Caco-2 (cell line): Measurements from ENCODE around the gene ABCD1. TPM values are rescaled to one million over a fixed set of nuclear protein-coding genes. Genes with fewer than 3 reads are reported as not detected.

Experiments
- BruUV-seq: library from RNA; stranded (reverse); fragments of 400-500 nt; replicated peaks from 2 replicates; lab custom pipeline; 2021; lab: Mats Ljungman, UMichigan
- CTCF ChIA-PET: fragments of 300-600 bp; sonication (Branson Sonifier 250); formaldehyde crosslinking; loops from one replicate; lab custom pipeline; 2022; ENCODE audit warnings: antibody characterized with exemption; lab: Charles Lee
- POLR2A ChIA-PET: fragments of 300-600 bp; sonication (Branson Sonifier 250); formaldehyde crosslinking; loops from one replicate; lab custom pipeline; 2022; ENCODE audit warnings: antibody characterized with exemption; lab: Charles Lee
- DNase-seq, 2 experiments: peaks; one replicate each; pipeline versions ENCODE4 v3.0.0 to v3.0.0-alpha.2; 2020 to 2022
- H3K27me3 ChIP-seq: replicated peaks from 2 replicates; pipeline ENCODE4 v1.6.0; 2011; ENCODE audit warnings: low read length; ENCODE audit not compliant: control insufficient read depth, insufficient read depth
- H3K36me3 ChIP-seq: 2 replicates; pipeline ENCODE4 v1.5.1; 2011; ENCODE audit warnings: low read length; ENCODE audit not compliant: control insufficient read depth, insufficient read depth
- H3K4me1 ChIP-seq: fragments of 250-450 bp; sonication (Bioruptor Pico); 2 replicates; pipeline ENCODE4 v1.5.1; 2020; ENCODE audit warnings: mild to moderate bottlenecking
- H3K4me3 ChIP-seq: 2 replicates; pipeline ENCODE4 v1.5.1; 2011; ENCODE audit warnings: low read depth, mild to moderate bottlenecking, control low read depth, low read length
- H3K9me3 ChIP-seq: fragments of 250-450 bp; sonication (Bioruptor Pico); 2 replicates; pipeline ENCODE4 v1.5.1; 2020; ENCODE audit warnings: mild to moderate bottlenecking, moderate library complexity
- H3K27ac Mint-ChIP-seq: one replicate; pipeline ENCODE4 v1.8.0; 2022; ENCODE audit warnings: mixed read lengths; ENCODE audit not compliant: unreplicated experiment
- H3K27me3 Mint-ChIP-seq: one replicate; pipeline ENCODE4 v1.8.0; 2022; ENCODE audit warnings: mixed read lengths; ENCODE audit not compliant: insufficient read depth, unreplicated experiment
- H3K36me3 Mint-ChIP-seq: one replicate; pipeline ENCODE4 v1.8.0; 2022; ENCODE audit warnings: mild to moderate bottlenecking, mixed read lengths; ENCODE audit not compliant: insufficient read depth, unreplicated experiment
- H3K4me1 Mint-ChIP-seq: one replicate; pipeline ENCODE4 v1.8.0; 2022; ENCODE audit warnings: low read depth, mixed read lengths; ENCODE audit not compliant: unreplicated experiment
- H3K4me3 Mint-ChIP-seq: one replicate; pipeline ENCODE4 v1.8.0; 2022; ENCODE audit warnings: mild to moderate bottlenecking, moderate library complexity, mixed read lengths; ENCODE audit not compliant: unreplicated experiment
- H3K9me3 Mint-ChIP-seq: one replicate; pipeline ENCODE4 v1.8.0; 2022; ENCODE audit warnings: mixed read lengths; ENCODE audit not compliant: unreplicated experiment
- intact Hi-C: fragments of 100-400 bp; cut with micrococcal nuclease; formaldehyde crosslinking; loops from one replicate; pipeline ENCODE4 v1.10.0; 2022; ENCODE audit not compliant: unreplicated experiment
- total RNA-seq: library from RNA; stranded (reverse); gene quantifications from 2 replicates; pipeline ENCODE4 v1.2.3, GENCODE V29; 2022
- TF ChIP-seq, protein P1 (sequence below), 2 experiments: fragments of 200-600 bp in 1 of 2; IDR thresholded peaks; 1 replicate in 1 of 2; 2 replicates in 1 of 2; pipeline versions ENCODE4 v1.5.1 to v1.8.0; 2011 to 2022; ENCODE audit warnings: antibody characterized with exemption in 1 of 2, control low read depth in 1 of 2, inconsistent platforms in 1 of 2, low read depth in 1 of 2, low read length in 1 of 2, mild to moderate bottlenecking in 1 of 2, moderate library complexity in 1 of 2; ENCODE audit not compliant: insufficient read depth in 1 of 2, severe bottlenecking in 1 of 2, unreplicated experiment in 1 of 2

The ABCD1 gene
- total RNA-seq, 1 experiment from 2014 or later: 4.3 TPM

DNA sequence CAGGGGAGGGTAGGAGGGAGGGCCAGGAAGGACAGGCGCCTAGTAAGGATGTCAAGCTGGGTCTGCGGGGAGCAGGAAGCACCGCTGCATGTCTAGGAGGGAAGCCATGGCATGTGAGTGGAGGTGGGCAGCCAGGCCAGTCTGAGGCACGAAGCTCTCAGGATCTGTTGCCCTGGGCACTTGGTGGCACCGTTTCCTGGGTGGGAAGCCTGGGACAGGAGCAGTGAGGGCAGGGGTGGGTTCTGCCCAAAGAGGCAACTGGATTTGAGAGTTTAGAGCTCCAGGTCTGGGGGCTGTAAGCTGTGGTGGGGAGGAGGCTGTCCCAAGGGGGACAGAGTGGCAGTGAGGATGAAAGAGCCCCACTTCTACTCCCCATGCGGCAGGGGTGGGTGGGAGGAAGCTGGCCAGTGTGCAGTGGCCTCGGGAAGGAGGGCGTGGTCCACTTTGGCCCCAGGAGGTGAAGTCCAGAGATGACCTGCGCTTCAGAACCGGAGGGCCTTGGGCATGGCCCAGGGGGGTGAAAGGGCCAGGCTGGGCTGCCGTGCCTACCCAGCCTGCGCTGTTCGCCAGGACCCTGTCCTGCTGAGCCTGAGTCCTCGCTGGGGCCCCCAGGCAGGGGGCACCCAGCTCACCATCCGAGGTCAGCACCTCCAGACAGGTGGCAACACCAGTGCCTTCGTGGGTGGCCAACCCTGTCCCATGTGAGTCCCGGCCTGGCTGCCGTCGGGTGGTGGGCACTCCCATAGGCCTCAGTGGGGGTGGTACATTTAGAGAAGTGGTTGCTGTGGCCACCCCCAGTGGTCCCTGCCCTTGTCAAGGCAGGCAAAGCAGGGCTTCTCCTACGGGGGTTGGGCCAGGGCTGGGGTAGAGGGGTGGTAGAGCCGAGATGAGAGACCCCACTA is 47.9 kb downstream of the ABCD1 start:
- Histone ChIP-seq H3K9me3 (no peaks in the 10 kb centered on the region), H3K4me1 (no peaks in the 10 kb centered on the region), H3K4me3 (no peak overlapping the region), H3K27me3 (no peaks in the 10 kb centered on the region), H3K36me3 (no peaks in the 10 kb centered on the region)
- Mint-ChIP-seq H3K36me3 (no peaks in the 10 kb centered on the region), H3K27me3 (no peaks in the 10 kb centered on the region), H3K27ac (no peak overlapping the region), H3K4me1 (no peaks in the 10 kb centered on the region), H3K9me3 (no peaks in the 10 kb centered on the region), H3K4me3 (no peak overlapping the region)
- ChIA-PET CTCF (no interaction called here), POLR2A (no interaction called here)
- peak in 1 of 2 experiments; percentile 16 for DNase-seq
- no TSS peak for BruUV-seq
- TF ChIP-seq, protein P1, sequence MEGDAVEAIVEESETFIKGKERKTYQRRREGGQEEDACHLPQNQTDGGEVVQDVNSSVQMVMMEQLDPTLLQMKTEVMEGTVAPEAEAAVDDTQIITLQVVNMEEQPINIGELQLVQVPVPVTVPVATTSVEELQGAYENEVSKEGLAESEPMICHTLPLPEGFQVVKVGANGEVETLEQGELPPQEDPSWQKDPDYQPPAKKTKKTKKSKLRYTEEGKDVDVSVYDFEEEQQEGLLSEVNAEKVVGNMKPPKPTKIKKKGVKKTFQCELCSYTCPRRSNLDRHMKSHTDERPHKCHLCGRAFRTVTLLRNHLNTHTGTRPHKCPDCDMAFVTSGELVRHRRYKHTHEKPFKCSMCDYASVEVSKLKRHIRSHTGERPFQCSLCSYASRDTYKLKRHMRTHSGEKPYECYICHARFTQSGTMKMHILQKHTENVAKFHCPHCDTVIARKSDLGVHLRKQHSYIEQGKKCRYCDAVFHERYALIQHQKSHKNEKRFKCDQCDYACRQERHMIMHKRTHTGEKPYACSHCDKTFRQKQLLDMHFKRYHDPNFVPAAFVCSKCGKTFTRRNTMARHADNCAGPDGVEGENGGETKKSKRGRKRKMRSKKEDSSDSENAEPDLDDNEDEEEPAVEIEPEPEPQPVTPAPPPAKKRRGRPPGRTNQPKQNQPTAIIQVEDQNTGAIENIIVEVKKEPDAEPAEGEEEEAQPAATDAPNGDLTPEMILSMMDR (IDR thresholded peaks at IDR 0.05; ENCODE audit: insufficient read depth in 1 of 2, low read depth in 1 of 2, low read length in 1 of 2, severe bottlenecking in 1 of 2, unreplicated experiment in 1 of 2): no peak
- intact Hi-C loops: no loop called here

DNA sequence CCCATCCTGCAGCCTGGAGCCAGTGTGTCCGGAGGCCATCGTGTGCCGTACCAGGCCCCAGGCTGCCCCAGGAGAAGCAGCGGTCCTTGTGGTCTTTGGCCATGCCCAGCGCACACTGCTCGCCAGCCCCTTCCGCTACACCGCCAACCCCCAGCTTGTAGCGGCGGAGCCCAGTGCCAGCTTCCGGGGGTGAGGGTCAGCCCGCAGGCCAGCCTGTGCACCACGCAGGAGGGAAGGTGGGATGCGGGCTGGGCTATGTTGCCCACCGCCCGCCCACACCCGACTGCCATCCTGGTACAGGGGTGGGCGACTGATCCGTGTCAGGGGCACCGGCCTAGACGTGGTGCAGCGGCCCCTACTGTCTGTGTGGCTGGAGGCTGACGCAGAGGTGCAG is 48.6 kb downstream of the ABCD1 start:
- Histone ChIP-seq H3K4me3 (no peak overlapping the region), H3K27me3 (no peaks in the 10 kb centered on the region), H3K9me3 (no peaks in the 10 kb centered on the region), H3K36me3 (no peaks in the 10 kb centered on the region), H3K4me1 (no peaks in the 10 kb centered on the region)
- Mint-ChIP-seq H3K4me1 (no peaks in the 10 kb centered on the region), H3K36me3 (no peaks in the 10 kb centered on the region), H3K27me3 (no peaks in the 10 kb centered on the region), H3K27ac (no peak overlapping the region), H3K4me3 (no peak overlapping the region), H3K9me3 (no peaks in the 10 kb centered on the region)
- BruUV-seq: no TSS peak
- ChIA-PET CTCF (no interaction called here), POLR2A (no interaction called here)
- intact Hi-C loops: no loop called here
- peak in 1 of 2 experiments; percentile 22 for DNase-seq
- TF ChIP-seq, protein P1 (IDR thresholded peaks at IDR 0.05; ENCODE audit: insufficient read depth in 1 of 2, low read depth in 1 of 2, low read length in 1 of 2, severe bottlenecking in 1 of 2, unreplicated experiment in 1 of 2): no peak

DNA sequence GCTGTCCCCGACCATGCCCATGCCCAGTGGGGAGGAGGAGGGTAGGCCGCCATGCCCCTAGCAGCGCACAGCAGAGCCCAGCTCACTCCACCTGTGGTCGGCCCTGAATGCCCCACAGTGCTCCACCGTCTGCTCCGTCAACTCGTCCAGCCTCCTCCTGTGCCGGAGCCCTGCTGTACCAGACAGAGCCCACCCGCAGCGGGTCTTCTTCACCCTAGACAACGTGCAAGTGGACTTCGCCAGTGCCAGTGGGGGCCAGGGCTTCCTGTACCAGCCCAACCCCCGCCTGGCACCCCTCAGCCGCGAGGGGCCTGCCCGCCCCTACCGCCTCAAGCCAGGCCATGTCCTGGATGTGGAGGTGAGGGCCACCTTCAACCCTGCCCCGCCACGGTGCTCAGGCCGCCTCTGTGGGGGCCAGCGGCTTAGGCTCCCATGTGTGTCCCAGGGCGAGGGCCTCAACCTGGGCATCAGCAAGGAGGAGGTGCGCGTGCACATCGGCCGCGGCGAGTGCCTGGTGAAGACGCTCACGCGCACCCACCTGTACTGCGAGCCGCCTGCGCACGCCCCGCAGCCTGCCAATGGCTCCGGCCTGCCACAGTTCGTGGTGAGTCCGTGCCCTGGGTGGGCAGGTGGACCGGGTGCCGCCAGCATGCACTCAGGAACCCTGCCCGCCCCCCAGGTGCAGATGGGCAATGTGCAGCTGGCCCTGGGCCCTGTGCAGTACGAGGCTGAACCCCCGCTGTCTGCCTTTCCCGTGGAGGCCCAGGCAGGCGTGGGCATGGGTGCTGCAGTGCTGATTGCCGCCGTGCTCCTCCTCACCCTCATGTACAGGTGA is 49.3 kb downstream of the ABCD1 start:
- no peak for DNase-seq
- H3K4me1 Mint-ChIP-seq: no peaks in the 10 kb centered on the region
- BruUV-seq: no TSS peak
- ChIA-PET POLR2A (no interaction called here), CTCF (no interaction called here)
- no peaks in the 10 kb centered on the region for H3K9me3 ChIP-seq
- no peaks in the 10 kb centered on the region for H3K9me3 Mint-ChIP-seq
- intact Hi-C loops: no loop called here
- no peak overlapping the region for H3K4me3 ChIP-seq
- TF ChIP-seq, protein P1 (IDR thresholded peaks at IDR 0.05; ENCODE audit: insufficient read depth in 1 of 2, low read depth in 1 of 2, low read length in 1 of 2, severe bottlenecking in 1 of 2, unreplicated experiment in 1 of 2): no peak
- no peaks in the 10 kb centered on the region for H3K36me3 ChIP-seq
- no peak overlapping the region for H3K4me3 Mint-ChIP-seq
- no peaks in the 10 kb centered on the region for H3K36me3 Mint-ChIP-seq
- H3K27me3 ChIP-seq: no peaks in the 10 kb centered on the region
- H3K27ac Mint-ChIP-seq: no peak overlapping the region
- H3K4me1 ChIP-seq: no peaks in the 10 kb centered on the region
- no peaks in the 10 kb centered on the region for H3K27me3 Mint-ChIP-seq
